Spleen (tissue), 7 donors: ENCODE results near the gene ZMPSTE24.

Experiments
- CTCF ChIP-seq, 11 experiments: fragments of 200-600 bp in 7 of 11; fragments of 450-650 bp in 4 of 11; sonication (generic) in 4 of 11; IDR thresholded peaks in 8 of 11; conservative IDR thresholded peaks in 3 of 11; 1 replicate in 7 of 11; 2 replicates in 4 of 11; pipeline versions ENCODE4 v1.4.0 to v1.8.0; 2016 to 2021; ENCODE audit warnings: antibody characterized with exemption in 11 of 11, inconsistent platforms in 4 of 11, mild to moderate bottlenecking in 1 of 11
- POLR2A ChIP-seq, 3 donors: fragments of 450-650 bp; IDR thresholded peaks; one replicate each; pipeline ENCODE4 v1.5.1; 2017; ENCODE audit warnings: antibody characterized with exemption in 3 of 3, mild to moderate bottlenecking in 1 of 3
- POLR2AphosphoS5 ChIP-seq, 3 donors: sonication (generic); formaldehyde crosslinking; IDR thresholded peaks; one replicate each; pipeline ENCODE4 v1.5.1; 2017; ENCODE audit warnings: antibody characterized with exemption in 3 of 3
- donor health status: DM: no; HTN: no; CAD: no; lungs with moderate emphysema.
- donor health status: DM: no; HTN: no; CAD: no.
- donor health status: DM: no; HTN: no; CAD: no.

- no peak for TF ChIP-seq CTCF (IDR thresholded peaks at IDR 0.05 in 8 of 11, conservative IDR thresholded peaks at IDR 0.05 in 3 of 11)
- no peak for TF ChIP-seq POLR2A (IDR thresholded peaks at IDR 0.05)
- no peak for TF ChIP-seq POLR2AphosphoS5 (IDR thresholded peaks at IDR 0.05)
Observed at GRCh38 chr1:40305451-40305850, 47.4 kb downstream of the ZMPSTE24 start.
